ENCODE measurements around the gene TREML1.

Gene TREML1, protein sequence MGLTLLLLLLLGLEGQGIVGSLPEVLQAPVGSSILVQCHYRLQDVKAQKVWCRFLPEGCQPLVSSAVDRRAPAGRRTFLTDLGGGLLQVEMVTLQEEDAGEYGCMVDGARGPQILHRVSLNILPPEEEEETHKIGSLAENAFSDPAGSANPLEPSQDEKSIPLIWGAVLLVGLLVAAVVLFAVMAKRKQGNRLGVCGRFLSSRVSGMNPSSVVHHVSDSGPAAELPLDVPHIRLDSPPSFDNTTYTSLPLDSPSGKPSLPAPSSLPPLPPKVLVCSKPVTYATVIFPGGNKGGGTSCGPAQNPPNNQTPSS

DNA sequence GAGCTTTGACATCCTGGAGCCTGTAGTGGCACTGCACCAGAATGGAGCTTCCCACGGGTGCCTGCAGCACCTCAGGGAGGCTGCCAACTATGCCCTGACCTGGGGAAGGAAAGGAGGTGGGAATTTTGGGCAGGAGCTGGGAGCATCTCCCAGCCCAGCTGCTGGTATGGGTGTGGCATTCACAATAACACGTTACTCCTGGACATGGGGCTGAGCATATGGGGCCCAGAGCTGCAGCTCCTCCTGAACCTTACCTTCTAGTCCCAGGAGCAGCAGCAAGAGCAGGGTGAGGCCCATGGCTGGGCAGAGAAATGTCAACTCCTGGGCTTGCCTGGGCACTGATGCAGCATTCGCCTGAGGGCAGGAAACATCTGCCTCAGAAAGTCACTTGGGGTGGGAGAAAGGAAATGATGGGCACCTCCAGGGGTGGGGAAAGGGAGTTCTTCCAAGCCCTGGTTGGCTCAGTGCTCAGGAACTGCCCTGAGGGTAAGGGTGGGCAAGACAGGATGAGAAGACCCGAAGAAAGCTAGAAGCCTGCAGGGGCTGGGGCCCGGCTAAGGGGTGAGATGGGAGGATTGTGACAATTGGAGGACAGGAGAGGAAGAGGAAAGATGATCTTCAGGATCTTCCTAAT, at the start of gene TREML1:
Gene TREML1 (minus strand): TSS at position 356 of the 634 bp plus-strand sequence. CDS start 59 bp downstream, at position 297.
- TF ChIP-seq, protein P1, sequence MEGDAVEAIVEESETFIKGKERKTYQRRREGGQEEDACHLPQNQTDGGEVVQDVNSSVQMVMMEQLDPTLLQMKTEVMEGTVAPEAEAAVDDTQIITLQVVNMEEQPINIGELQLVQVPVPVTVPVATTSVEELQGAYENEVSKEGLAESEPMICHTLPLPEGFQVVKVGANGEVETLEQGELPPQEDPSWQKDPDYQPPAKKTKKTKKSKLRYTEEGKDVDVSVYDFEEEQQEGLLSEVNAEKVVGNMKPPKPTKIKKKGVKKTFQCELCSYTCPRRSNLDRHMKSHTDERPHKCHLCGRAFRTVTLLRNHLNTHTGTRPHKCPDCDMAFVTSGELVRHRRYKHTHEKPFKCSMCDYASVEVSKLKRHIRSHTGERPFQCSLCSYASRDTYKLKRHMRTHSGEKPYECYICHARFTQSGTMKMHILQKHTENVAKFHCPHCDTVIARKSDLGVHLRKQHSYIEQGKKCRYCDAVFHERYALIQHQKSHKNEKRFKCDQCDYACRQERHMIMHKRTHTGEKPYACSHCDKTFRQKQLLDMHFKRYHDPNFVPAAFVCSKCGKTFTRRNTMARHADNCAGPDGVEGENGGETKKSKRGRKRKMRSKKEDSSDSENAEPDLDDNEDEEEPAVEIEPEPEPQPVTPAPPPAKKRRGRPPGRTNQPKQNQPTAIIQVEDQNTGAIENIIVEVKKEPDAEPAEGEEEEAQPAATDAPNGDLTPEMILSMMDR (IDR thresholded peaks at IDR 0.05; ENCODE audit: low read depth, low read length), result no peak
- in situ Hi-C loops (cut with HindIII; ENCODE audit: low sequenced_read_pairs), result no loop called here
- H3K4me3 ChIP-seq (ENCODE audit: low read depth, low read length), result no peak within 1 kb of the TSS
- DNase-seq (ENCODE audit: low read depth, low spot score), result no peak

DNA sequence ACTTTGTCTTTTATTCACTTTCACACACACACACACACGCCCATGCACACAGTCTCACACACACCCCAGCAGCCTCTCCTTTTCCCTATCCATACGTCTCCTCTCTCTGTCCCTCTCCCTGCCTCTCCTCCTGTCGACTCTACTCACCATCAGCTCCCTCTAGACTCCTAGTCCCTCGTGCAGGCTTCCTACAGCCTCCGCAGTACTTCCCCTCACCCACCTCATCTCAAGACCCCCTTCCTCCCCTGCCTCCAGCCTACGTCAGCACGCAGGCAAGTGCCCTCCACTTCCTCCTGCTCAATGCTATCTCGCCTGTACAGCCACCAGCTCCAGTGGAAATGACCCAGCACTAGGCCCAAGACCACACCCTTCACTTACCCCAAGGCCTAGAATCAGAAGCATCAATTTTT, 47.6 kb upstream of the TREML1 start:
- in situ Hi-C loops (cut with HindIII; ENCODE audit: low sequenced_read_pairs), result no loop called here

DNA sequence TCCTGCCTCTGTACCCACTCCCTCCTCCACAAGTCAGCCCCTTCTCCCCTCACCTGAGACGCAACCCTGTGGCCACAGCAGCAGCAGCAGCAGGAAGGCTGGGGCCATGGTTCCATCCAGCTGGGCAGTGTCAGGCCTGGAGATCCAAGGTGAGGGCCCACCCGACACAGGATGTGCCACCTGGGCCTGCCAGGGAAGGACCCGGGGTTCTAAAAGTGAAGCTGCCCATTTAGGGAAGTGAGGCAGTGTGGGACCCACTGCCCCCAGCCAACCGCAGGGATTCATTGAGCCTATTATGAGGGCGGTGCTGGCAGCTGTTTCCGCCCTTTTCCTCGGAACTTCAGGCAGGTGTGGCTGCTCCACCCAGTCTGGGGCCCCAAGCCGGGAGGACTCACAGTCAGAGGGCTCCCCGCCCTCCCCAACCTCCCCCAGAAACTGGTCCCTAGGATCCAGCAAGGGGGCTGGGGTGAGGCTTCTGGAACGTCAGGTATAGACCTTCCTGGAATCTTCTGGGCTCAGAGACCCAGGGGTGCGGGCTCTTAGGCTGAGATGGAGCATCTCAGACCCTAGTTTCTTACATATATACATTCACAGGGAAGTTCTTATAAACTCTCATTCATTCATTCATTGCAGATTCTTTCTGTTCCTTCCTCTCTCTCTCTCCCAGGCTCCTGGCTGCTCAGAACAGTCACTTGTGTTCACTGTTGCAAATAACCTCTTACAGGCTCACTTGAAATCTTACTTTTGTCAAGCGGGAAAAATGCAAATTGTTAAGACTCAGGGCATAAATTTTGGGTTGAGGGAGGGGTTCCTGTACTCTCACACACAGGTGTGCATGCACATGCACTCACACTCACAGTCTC, 47.0 kb upstream of the TREML1 start, which contains the start of gene TREML2:
Gene TREML2 (minus strand): TSS at position 249 of the 863 bp plus-strand sequence. CDS start 141 bp downstream, at position 108.
- TF ChIP-seq, protein P1 (IDR thresholded peaks at IDR 0.05; ENCODE audit: low read depth, low read length), result no peak
- no peak for DNase-seq (ENCODE audit: low read depth, low spot score)
- no peak within 1 kb of the TSS for H3K4me3 ChIP-seq (ENCODE audit: low read depth, low read length)
- in situ Hi-C loops (cut with HindIII; ENCODE audit: low sequenced_read_pairs), result no loop called here

More for the DNA sequence above, 47.6 kb upstream of the TREML1 start:
- no peak for DNase-seq (ENCODE audit: low read depth, low spot score)
- TF ChIP-seq, protein P1 (IDR thresholded peaks at IDR 0.05; ENCODE audit: low read depth, low read length), result no peak
- H3K4me3 ChIP-seq (ENCODE audit: low read depth, low read length), result no peak overlapping the region

DNA sequence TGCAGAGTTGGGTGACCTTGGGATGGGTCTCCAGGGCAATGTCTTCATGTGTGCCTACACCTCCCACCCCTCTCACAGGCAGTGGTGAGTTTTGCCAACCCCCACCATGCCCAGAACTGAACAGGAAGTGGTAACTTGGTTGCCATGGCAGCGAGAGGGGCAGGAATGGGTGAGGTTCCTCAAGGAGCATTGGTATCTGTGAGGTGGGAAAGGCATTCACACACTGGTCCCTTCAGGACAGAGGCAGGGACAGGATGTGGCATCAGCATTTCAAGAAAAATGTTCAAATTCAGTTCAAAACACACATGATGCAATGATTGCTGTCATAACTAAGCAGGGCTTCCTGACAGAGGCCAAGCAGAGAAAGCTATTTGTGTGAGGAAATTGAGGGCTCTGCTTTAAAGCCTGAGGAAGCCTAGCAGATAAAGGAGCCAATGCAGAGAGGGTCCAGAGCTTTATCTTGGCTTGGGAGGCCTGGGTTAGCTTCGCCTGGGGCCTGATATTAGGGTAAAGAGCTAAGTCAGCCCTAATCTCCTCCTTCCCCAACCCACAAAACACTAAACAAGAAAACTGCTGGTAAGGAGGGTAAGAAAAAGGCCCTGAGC, 46.3 kb upstream of the TREML1 start:
- TF ChIP-seq, protein P1 (IDR thresholded peaks at IDR 0.05; ENCODE audit: low read depth, low read length), result no peak
- no peak overlapping the region for H3K4me3 ChIP-seq (ENCODE audit: low read depth, low read length)
- in situ Hi-C loops (cut with HindIII; ENCODE audit: low sequenced_read_pairs), result no loop called here
- DNase-seq (ENCODE audit: low read depth, low spot score), result no peak

DNA sequence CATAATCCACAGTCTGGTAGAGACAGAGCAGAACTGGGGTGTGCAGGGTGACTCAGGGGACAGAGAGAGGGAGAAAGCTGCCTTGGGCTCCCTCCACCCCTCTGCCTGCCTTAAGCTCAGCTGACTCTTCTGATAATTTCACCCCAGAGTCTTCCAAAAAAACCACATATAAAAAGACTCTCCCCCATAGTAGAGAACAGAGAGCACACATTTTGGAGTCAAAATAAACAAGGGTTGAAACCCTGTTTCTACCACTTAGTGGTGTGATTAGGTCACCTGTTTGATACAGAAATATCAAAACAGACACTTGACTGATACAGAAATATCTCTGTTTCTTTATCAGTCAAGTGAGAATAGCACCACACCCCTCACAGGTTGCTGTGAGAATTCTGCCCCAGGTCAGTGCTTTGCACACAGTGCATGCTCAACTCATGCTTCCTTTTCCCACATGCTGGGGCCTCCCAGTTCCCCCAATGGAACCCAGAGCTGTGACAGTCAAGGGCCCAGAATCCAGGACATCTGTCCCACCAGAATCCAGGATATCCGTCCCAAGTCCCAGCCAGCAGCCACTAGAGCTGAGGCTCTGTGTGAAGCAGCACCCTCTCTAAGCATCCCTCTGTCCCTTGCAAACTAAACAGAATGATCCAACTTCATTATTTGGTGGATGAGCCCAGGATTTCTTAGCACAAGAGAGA, 45.6 kb upstream of the TREML1 start:
- no peak for DNase-seq (ENCODE audit: low read depth, low spot score)
- in situ Hi-C loops (cut with HindIII; ENCODE audit: low sequenced_read_pairs), result no loop called here
- TF ChIP-seq, protein P1 (IDR thresholded peaks at IDR 0.05; ENCODE audit: low read depth, low read length), result no peak
- H3K4me3 ChIP-seq (ENCODE audit: low read depth, low read length), result no peak overlapping the region
